ENCODE measurements around the gene IL15RA.

The IL15RA gene

DNA sequence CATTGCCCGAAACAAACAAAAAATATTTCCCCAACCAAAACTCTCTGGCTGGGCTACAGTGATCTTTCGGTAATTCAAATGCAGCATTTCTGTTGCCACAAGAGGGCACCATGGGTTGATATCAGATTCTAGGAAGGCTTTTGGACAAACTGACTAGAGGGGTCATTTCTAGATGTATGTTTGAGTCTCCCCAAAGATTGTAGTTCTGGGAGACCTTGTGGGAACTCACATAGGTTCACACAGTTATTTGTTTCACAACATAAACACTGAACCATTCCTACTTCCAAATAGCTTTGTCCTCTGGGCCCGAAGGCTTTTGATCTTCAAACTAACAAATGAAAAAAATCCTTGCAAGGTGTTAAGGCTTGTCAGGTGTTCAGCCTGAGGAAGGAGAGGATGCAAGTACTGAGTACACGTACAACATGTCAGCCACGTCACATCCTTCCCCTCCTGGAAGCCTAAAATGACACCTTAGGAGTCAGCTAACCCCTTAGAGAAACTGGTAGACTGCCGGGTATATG lies 37.0 kb upstream of the IL15RA start:
- Histone ChIP-seq H3K27ac (ENCODE audit: low read length) (no peak overlapping the region), H2AFZ (ENCODE audit: low read depth, low read length) (no peak overlapping the region), H3K79me2 (ENCODE audit: insufficient read depth, low read length) (no peaks in the 10 kb centered on the region), H3K4me2 (ENCODE audit: insufficient read depth, low read length) (no peak overlapping the region), H3K4me3 (ENCODE audit: low read depth in 1 of 2, low read length in 2 of 2) (no peak overlapping the region), H3K9ac (ENCODE audit: low read depth, low read length) (no peak overlapping the region), H3K27me3 (ENCODE audit: insufficient read depth, low read length, poor library complexity) (no peaks in the 10 kb centered on the region), H3K4me1 (ENCODE audit: insufficient read depth, low read length) (no peaks in the 10 kb centered on the region), H3K36me3 (ENCODE audit: insufficient read depth, low read length) (no peaks in the 10 kb centered on the region), H4K20me1 (ENCODE audit: insufficient read depth, low read length) (no peaks in the 10 kb centered on the region), H3K9me3 (ENCODE audit: insufficient read depth, low read length, severe bottlenecking) (no peaks in the 10 kb centered on the region)
- ATAC-seq (ENCODE audit: insufficient read depth, low read depth) (peak; percentile 69; the same call in 1 of the 3 replicates), DNase-seq (peak; percentile 54)
- no peak for TF ChIP-seq EZH2 (IDR thresholded peaks at IDR 0.05; ENCODE audit: borderline replicate concordance, low read depth, low read length, severe bottlenecking)
- TF ChIP-seq, protein P1, sequence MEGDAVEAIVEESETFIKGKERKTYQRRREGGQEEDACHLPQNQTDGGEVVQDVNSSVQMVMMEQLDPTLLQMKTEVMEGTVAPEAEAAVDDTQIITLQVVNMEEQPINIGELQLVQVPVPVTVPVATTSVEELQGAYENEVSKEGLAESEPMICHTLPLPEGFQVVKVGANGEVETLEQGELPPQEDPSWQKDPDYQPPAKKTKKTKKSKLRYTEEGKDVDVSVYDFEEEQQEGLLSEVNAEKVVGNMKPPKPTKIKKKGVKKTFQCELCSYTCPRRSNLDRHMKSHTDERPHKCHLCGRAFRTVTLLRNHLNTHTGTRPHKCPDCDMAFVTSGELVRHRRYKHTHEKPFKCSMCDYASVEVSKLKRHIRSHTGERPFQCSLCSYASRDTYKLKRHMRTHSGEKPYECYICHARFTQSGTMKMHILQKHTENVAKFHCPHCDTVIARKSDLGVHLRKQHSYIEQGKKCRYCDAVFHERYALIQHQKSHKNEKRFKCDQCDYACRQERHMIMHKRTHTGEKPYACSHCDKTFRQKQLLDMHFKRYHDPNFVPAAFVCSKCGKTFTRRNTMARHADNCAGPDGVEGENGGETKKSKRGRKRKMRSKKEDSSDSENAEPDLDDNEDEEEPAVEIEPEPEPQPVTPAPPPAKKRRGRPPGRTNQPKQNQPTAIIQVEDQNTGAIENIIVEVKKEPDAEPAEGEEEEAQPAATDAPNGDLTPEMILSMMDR (IDR thresholded peaks at IDR 0.05; ENCODE audit: borderline replicate concordance, extremely low read depth, low read length, poor library complexity, severe bottlenecking): peak; percentile 79

DNA sequence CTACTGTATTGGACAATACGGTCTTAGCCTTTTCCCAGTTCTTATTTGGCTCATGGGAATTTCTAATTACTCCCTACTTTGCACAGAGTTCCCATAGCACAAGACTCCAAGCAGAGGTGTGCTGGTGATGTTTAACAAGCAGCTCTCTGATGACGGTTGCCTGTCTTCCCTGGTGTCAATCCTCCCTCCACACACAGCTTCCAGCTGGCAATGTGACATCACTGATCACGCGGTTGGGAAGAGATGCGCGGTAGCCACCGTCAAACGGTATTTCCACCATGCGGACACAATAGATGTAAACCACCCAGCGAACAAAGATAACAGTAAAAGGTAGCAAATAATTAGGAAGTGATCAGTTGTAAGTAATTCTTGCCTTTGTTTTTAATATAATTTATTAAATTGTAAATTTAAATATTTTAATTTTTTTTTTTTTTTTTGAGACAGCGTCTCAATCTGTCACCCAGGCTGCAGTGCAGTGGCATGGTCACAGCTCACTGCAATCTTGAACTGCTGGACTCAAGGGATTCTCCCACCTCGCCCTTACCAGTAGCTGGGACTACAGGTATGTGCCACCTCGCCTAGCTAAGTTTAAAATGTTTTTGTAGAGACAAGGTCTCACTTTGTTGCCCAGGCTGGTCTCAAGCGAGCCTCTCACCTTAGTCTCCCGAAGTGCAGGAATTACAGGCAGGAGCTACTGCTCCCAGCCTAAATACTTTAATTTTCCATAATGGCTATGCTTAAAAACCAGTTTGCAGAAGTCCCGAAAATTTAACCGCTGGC lies 36.3 kb upstream of the IL15RA start:
- Histone ChIP-seq H3K9ac (ENCODE audit: low read depth, low read length) (no peak overlapping the region), H3K9me3 (ENCODE audit: insufficient read depth, low read length, severe bottlenecking) (no peaks in the 10 kb centered on the region), H3K36me3 (ENCODE audit: insufficient read depth, low read length) (no peaks in the 10 kb centered on the region), H3K4me1 (ENCODE audit: insufficient read depth, low read length) (no peaks in the 10 kb centered on the region), H3K4me3 (ENCODE audit: low read depth in 1 of 2, low read length in 2 of 2) (no peak overlapping the region), H2AFZ (ENCODE audit: low read depth, low read length) (no peak overlapping the region), H3K27ac (ENCODE audit: low read length) (no peak overlapping the region), H3K4me2 (ENCODE audit: insufficient read depth, low read length) (no peak overlapping the region), H4K20me1 (ENCODE audit: insufficient read depth, low read length) (no peaks in the 10 kb centered on the region), H3K79me2 (ENCODE audit: insufficient read depth, low read length) (no peaks in the 10 kb centered on the region), H3K27me3 (ENCODE audit: insufficient read depth, low read length, poor library complexity) (no peaks in the 10 kb centered on the region)
- ATAC-seq (ENCODE audit: insufficient read depth, low read depth) (no peak), DNase-seq (no peak)
- no peak for TF ChIP-seq EZH2 (IDR thresholded peaks at IDR 0.05; ENCODE audit: borderline replicate concordance, low read depth, low read length, severe bottlenecking)
- TF ChIP-seq, protein P1 (IDR thresholded peaks at IDR 0.05; ENCODE audit: borderline replicate concordance, extremely low read depth, low read length, poor library complexity, severe bottlenecking): no peak

DNA sequence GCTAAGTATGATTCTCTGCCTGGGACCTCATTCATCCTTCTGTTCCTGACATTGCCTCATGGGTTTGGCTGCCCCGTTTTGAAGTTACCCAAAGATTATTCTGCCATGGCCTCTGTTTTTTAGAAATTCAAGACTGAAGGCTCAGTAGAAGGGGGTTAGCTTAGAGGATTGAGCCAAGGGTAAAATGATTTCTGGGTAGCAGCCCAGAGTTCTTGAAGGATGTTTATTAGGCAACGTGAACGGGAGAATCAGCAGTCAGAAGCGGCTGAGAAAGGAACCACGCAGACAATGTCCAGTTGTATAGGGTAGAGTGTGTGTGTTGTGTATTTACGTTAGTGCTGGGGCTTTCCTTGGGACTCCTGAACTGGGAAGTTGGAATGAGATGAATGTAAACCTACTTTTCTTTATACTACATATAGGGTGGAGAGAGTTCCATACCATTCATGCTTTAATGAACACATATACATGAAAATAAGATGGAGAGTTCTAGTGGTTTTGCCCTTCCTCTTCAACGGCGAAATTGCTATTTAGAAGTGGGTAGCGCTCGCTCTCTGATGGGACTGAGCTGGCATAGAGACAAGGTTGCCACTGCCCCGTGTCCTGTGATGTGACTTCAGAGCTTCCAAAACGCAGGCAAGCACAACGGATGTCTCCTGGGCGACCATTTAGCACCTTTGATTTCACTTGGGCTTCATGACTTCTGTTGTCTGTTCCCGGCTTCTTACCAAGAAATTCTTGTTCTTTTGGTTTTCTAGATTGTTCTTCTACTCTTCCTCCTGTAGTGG lies 35.0 kb upstream of the IL15RA start:
- peaks cover 4% of the 10 kb centered on the region for H3K9me3 ChIP-seq (ENCODE audit: insufficient read depth, low read length, severe bottlenecking)
- no peak overlapping the region for H3K4me3 ChIP-seq (ENCODE audit: low read depth in 1 of 2, low read length in 2 of 2)
- TF ChIP-seq, protein P1 (IDR thresholded peaks at IDR 0.05; ENCODE audit: borderline replicate concordance, extremely low read depth, low read length, poor library complexity, severe bottlenecking): no peak
- TF ChIP-seq EZH2 (IDR thresholded peaks at IDR 0.05; ENCODE audit: borderline replicate concordance, low read depth, low read length, severe bottlenecking): no peak
- H4K20me1 ChIP-seq (ENCODE audit: insufficient read depth, low read length): no peaks in the 10 kb centered on the region
- H3K79me2 ChIP-seq (ENCODE audit: insufficient read depth, low read length): no peaks in the 10 kb centered on the region
- no peaks in the 10 kb centered on the region for H3K36me3 ChIP-seq (ENCODE audit: insufficient read depth, low read length)
- H3K4me2 ChIP-seq (ENCODE audit: insufficient read depth, low read length): no peak overlapping the region
- no peak overlapping the region for H2AFZ ChIP-seq (ENCODE audit: low read depth, low read length)
- H3K4me1 ChIP-seq (ENCODE audit: insufficient read depth, low read length): no peaks in the 10 kb centered on the region
- no peaks in the 10 kb centered on the region for H3K27me3 ChIP-seq (ENCODE audit: insufficient read depth, low read length, poor library complexity)
- no peak for ATAC-seq (ENCODE audit: insufficient read depth, low read depth)
- DNase-seq: no peak
- no peak overlapping the region for H3K27ac ChIP-seq (ENCODE audit: low read length)
- no peak overlapping the region for H3K9ac ChIP-seq (ENCODE audit: low read depth, low read length)
